ENCODE data around the gene ZFHX3. TPM values are rescaled to one million over a fixed set of nuclear protein-coding genes. Genes with fewer than 3 reads are reported as not detected.

The ZFHX3 gene
- total and polyA plus RNA-seq, 2 of the 8 experiments (the other 6 are each of a cell fraction or from before 2014, with no cell fraction given): 0.08 to 0.99 TPM

- H3K36me3 ChIP-seq (ENCODE audit: control insufficient read depth in 2 of 4, insufficient read depth in 4 of 4, low read length in 3 of 4): no peaks in the 10 kb centered on the region
- H3K4me2 ChIP-seq (ENCODE audit: insufficient read depth in 1 of 2, low read depth in 2 of 2, low read length in 2 of 2): no peak overlapping the region
- no peak overlapping the region for H2AK5ac ChIP-seq (ENCODE audit: low read depth, low read length)
- H3K27me3 ChIP-seq (replicated peaks in 1 of 4; ENCODE audit: control insufficient read depth in 3 of 4, extremely low read depth in 1 of 4, insufficient read depth in 3 of 4, low read length in 3 of 4): no peaks in the 10 kb centered on the region
- FAIRE-seq (no peak), DNase-seq (ENCODE audit: low read depth in 1 of 2, low spot score in 2 of 2) (no peak)
- H4K8ac ChIP-seq (ENCODE audit: extremely low read depth, insufficient read depth, low read length): no peak overlapping the region
- no peak overlapping the region for H4K5ac ChIP-seq (ENCODE audit: insufficient read length, low read depth, low read length)
- no peak overlapping the region for H3K23ac ChIP-seq (ENCODE audit: insufficient read length)
- no peak overlapping the region for H2AFZ ChIP-seq (ENCODE audit: low read length)
- H2BK120ac ChIP-seq (replicated peaks; ENCODE audit: low read depth, low read length): no peak overlapping the region
- H3K4me3 ChIP-seq (ENCODE audit: extremely low read depth in 1 of 4, insufficient read depth in 2 of 4, low read depth in 3 of 4, low read length in 4 of 4): no peak overlapping the region
- H2BK5ac ChIP-seq (ENCODE audit: low read depth, low read length): no peak overlapping the region
- no peaks in the 10 kb centered on the region for H4K20me1 ChIP-seq (replicated peaks in 1 of 2; ENCODE audit: control insufficient read depth in 1 of 2, insufficient read depth in 2 of 2, low read length in 2 of 2)
- no peak overlapping the region for H3K56ac ChIP-seq (replicated peaks; ENCODE audit: insufficient read length, low read depth, low read length)
- POLR2A ChIA-PET (ENCODE audit: partially characterized antibody): no interaction called here
- CTCF ChIA-PET (ENCODE audit: partially characterized antibody): no interaction called here
- no peaks in the 10 kb centered on the region for H3K9me3 ChIP-seq (ENCODE audit: insufficient read depth in 2 of 2, low read depth in 1 of 2, low read length in 1 of 2)
- 82% methylated on average over 5 of the region's 5 CpGs; no CpG with 5 or more reads in 1 of the 2 experiments for WGBS, 2 experiments (ENCODE audit: extremely low coverage in 1 of 2, insufficient coverage in 1 of 2, insufficient read length in 1 of 2, insufficient replicate concordance in 2 of 2, low coverage in 1 of 2, low lambda C conversion rate in 2 of 2, missing lambda C conversion rate in 1 of 2)
- H2BK15ac ChIP-seq (ENCODE audit: low read length): no peak overlapping the region
- H3K79me2 ChIP-seq (ENCODE audit: control insufficient read depth in 1 of 2, insufficient read depth in 2 of 2, low read length in 2 of 2): no peaks in the 10 kb centered on the region
- no peak overlapping the region for H3K14ac ChIP-seq (ENCODE audit: insufficient read length)
- H3K4ac ChIP-seq (replicated peaks; ENCODE audit: insufficient read length, low read depth, low read length): no peak overlapping the region
- no peak overlapping the region for H2BK20ac ChIP-seq (ENCODE audit: low read length)
- TF ChIP-seq POU5F1 (IDR thresholded peaks at IDR 0.05; ENCODE audit: low read depth, low read length) (no peak), EGR1 (IDR thresholded peaks at IDR 0.05; ENCODE audit: borderline replicate concordance, low read depth, low read length) (no peak), RNF2 (IDR thresholded peaks at IDR 0.05; ENCODE audit: borderline replicate concordance, low read depth, low read length, missing control alignments, poor library complexity, severe bottlenecking) (no peak), NRF1 (IDR thresholded peaks at IDR 0.05; ENCODE audit: low read depth, low read length) (no peak), TAF7 (optimal IDR thresholded peaks at IDR 0.05; ENCODE audit: borderline replicate concordance, low read depth, low read length) (no peak)
- no peaks in the 10 kb centered on the region for H3K79me1 ChIP-seq (ENCODE audit: low read depth, low read length)
- H4K91ac ChIP-seq (replicated peaks; ENCODE audit: insufficient read length, low read length): no peak overlapping the region
- no peak overlapping the region for H3K18ac ChIP-seq (ENCODE audit: extremely low read depth, low read length)
- H2BK12ac ChIP-seq (ENCODE audit: low read depth, low read length): no peak overlapping the region
- H3K4me1 ChIP-seq (replicated peaks in 1 of 4; ENCODE audit: control insufficient read depth in 3 of 4, insufficient read depth in 4 of 4, low read length in 3 of 4): no peaks in the 10 kb centered on the region
- H3K23me2 ChIP-seq (ENCODE audit: low read depth, low read length): no peaks in the 10 kb centered on the region
- H3K9ac ChIP-seq (replicated peaks in 1 of 4; ENCODE audit: extremely low read depth in 1 of 4, low read depth in 3 of 4, low read length in 3 of 4): no peak overlapping the region
- H3K27ac ChIP-seq (ENCODE audit: low read depth, low read length): no peak overlapping the region
Observed at GRCh38 chr16:72925631-72925979, 122.3 kb downstream of the ZFHX3 start.
